GM21390 (cell line): ENCODE measurements around the gene BPI.
"Not testable (repeated sequence)": the region's sequence is repeated elsewhere in the genome, so short reads cannot be mapped to it uniquely, and the experiment has no call there.

Experiments
- ATAC-seq: cut with Tn5 transposase; IDR thresholded peaks from one replicate; pipeline ENCODE4 v1.9.1; 2021; ENCODE audit not compliant: unreplicated experiment

The BPI gene

GRCh38 chr20:38331814-38332213, 27.9 kb downstream of the BPI start:
- no peak for ATAC-seq

- no peak for ATAC-seq
Observed at GRCh38 chr20:38334016-38334415, 30.1 kb downstream of the BPI start.

- ATAC-seq = no peak
Observed at GRCh38 chr20:38336726-38337125, 32.8 kb downstream of the BPI start.

- ATAC-seq = no peak
Observed at GRCh38 chr20:38337561-38338140, 33.7 kb downstream of the BPI start.

- no peak for ATAC-seq
Observed at GRCh38 chr20:38338849-38339520, 35.0 kb downstream of the BPI start.

- ATAC-seq = not testable (repeated sequence)
Observed at GRCh38 chr20:38339521-38339896, 35.6 kb downstream of the BPI start.

GRCh38 chr20:38339997-38340396, 36.0 kb downstream of the BPI start:
- ATAC-seq = no peak

- no peak for ATAC-seq
Observed at GRCh38 chr20:38340693-38341092, 36.7 kb downstream of the BPI start.

- no peak for ATAC-seq
Observed at GRCh38 chr20:38342216-38342615, 38.3 kb downstream of the BPI start.

- no peak for ATAC-seq
Observed at GRCh38 chr20:38342713-38343310, 38.9 kb downstream of the BPI start.

GRCh38 chr20:38343311-38344106, 39.6 kb downstream of the BPI start:
- no peak for ATAC-seq

GRCh38 chr20:38344107-38344701, 40.2 kb downstream of the BPI start:
- ATAC-seq = no peak

- ATAC-seq = no peak
Observed at GRCh38 chr20:38345643-38346042, 41.7 kb downstream of the BPI start.

- no peak for ATAC-seq
Observed at GRCh38 chr20:38346247-38346651, 42.3 kb downstream of the BPI start, which contains the start of gene LBP. LBP (plus strand) TSS chr20:38346482; CDS start chr20:38346517, 35 bp downstream.

GRCh38 chr20:38346741-38347140, 42.8 kb downstream of the BPI start:
- no peak for ATAC-seq

- ATAC-seq = no peak
Observed at GRCh38 chr20:38349856-38350255, 45.9 kb downstream of the BPI start.

GRCh38 chr20:38350879-38351775, 47.2 kb downstream of the BPI start:
- no peak for ATAC-seq

- ATAC-seq = no peak
Observed at GRCh38 chr20:38353316-38353715, 49.4 kb downstream of the BPI start.

- ATAC-seq = no peak
Observed at GRCh38 chr20:38354227-38354626, 50.3 kb downstream of the BPI start.
